Pancreas (tissue), 10 donors: ENCODE data around the gene ALDH1A1. TPM values are rescaled to one million over a fixed set of nuclear protein-coding genes. Genes with fewer than 3 reads are reported as not detected.

Source experiments
- ATAC-seq, 4 donors: fragments of 200-7000 bp; cut with Tn5 transposase; one replicate each; pipeline versions ENCODE4 v1.8.0 to v1.9.1; 2020; ENCODE audit warnings: mild to moderate bottlenecking in 4 of 4, moderate library complexity in 4 of 4
- DNase-seq, 6 donors: peaks; one replicate each; pipeline ENCODE4 v3.0.0-alpha.2; 2020
- FAIRE-seq: peaks from 2 replicates; lab custom pipeline; 2012; peaks lifted over from hg19 to GRCh38; lab: Jason Lieb, UNC
- H3K27ac ChIP-seq, 4 donors: fragments of 200-600 bp; sonication (generic); 1 replicate in 3 of 4; 2 replicates in 1 of 4; pipeline versions ENCODE4 v1.5.0 to v1.8.0; 2020
- H3K27me3 ChIP-seq, 4 donors: fragments of 200-600 bp; one replicate each; pipeline ENCODE4 v1.8.0; 2021
- H3K36me3 ChIP-seq, 3 donors: fragments of 200-600 bp; sonication (generic) in 1 of 3; one replicate each; pipeline versions ENCODE4 v1.5.0 to v1.8.0; 2020 to 2021
- H3K4me1 ChIP-seq, 3 donors: fragments of 200-600 bp; one replicate each; pipeline ENCODE4 v1.8.0; 2021
- H3K4me3 ChIP-seq, 4 donors: fragments of 200-600 bp; sonication (generic) in 2 of 4; one replicate each; pipeline versions ENCODE4 v1.5.0 to v1.8.0; 2020 to 2021
- H3K9me3 ChIP-seq, 4 donors: fragments of 200-600 bp; one replicate each; pipeline ENCODE4 v1.8.0; 2021
- WGBS, 2 donors: extraction: QIAGEN DNeasy Blood & Tissue Kit; methylation state at CpG; one replicate each; pipeline ENCODE4 v1.1.7; 2013; 5-methylcytosine and 5-hydroxymethylcytosine counted together
- intact Hi-C, 3 donors: fragments of 100-400 bp; cut with DNase I; formaldehyde crosslinking; loops; one replicate each; pipeline versions ENCODE4 v1.11.1 to v1.14.2; 2022
- polyA plus RNA-seq, 2 donors: library from polyadenylated mRNA; stranded (reverse); fragments of 200-250 nt; gene quantifications; one replicate each; pipeline ENCODE4 v1.2.3, GENCODE V29; 2013
- total RNA-seq, 6 donors: library from RNA; stranded (reverse); fragmentation: NEBNext Ultra II Directional in 4 of 6; extraction: Animal tissue kit (Norgen Biotek cat#: 25700) in 4 of 6; gene quantifications; one replicate each; pipeline versions ENCODE4 v1.2.1 to v1.2.4, GENCODE V29; 2021 to 2023
- TF ChIP-seq, protein P1 (sequence below), 4 donors: fragments of 200-600 bp; sonication (generic) in 3 of 4; IDR thresholded peaks; one replicate each; pipeline versions ENCODE4 v1.5.0 to v1.8.0; 2021; ENCODE audit warnings: antibody characterized with exemption in 4 of 4
- donor health status: healthy with polysubstance abuse.
- donor health status: DM: no; HTN: no; CAD: no; lungs with moderate emphysema.
- donor health status: DM: no; HTN: no; CAD: no.
- donor health status: control.
- donor health status: control.
- donor health status: Bipolar disorder and iron deficiency.
- donor health status: DM: yes; HTN: yes; CAD: no.
- donor health status: DM: no; HTN: no; CAD: no.
- donor health status: DM: no; HTN: no; CAD: no.
- donor health status: DM: yes; HTN: yes; CAD: no.

ALDH1A1 gene
- total and polyA plus RNA-seq, 8 donors, result 141 to 275 (median 176) TPM

GRCh38 chr9:72893437-72893836 is 59.4 kb downstream of the ALDH1A1 start:
- H3K27ac ChIP-seq, result no peak overlapping the region
- H3K9me3 ChIP-seq, result no peaks in the 10 kb centered on the region
- no peak overlapping the region for H3K4me3 ChIP-seq
- TF ChIP-seq, protein P1, sequence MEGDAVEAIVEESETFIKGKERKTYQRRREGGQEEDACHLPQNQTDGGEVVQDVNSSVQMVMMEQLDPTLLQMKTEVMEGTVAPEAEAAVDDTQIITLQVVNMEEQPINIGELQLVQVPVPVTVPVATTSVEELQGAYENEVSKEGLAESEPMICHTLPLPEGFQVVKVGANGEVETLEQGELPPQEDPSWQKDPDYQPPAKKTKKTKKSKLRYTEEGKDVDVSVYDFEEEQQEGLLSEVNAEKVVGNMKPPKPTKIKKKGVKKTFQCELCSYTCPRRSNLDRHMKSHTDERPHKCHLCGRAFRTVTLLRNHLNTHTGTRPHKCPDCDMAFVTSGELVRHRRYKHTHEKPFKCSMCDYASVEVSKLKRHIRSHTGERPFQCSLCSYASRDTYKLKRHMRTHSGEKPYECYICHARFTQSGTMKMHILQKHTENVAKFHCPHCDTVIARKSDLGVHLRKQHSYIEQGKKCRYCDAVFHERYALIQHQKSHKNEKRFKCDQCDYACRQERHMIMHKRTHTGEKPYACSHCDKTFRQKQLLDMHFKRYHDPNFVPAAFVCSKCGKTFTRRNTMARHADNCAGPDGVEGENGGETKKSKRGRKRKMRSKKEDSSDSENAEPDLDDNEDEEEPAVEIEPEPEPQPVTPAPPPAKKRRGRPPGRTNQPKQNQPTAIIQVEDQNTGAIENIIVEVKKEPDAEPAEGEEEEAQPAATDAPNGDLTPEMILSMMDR (IDR thresholded peaks at IDR 0.05), result no peak
- WGBS, 2 donors, result 92 to 100% methylated on average over 1 of the region's 1 CpG
- no peaks in the 10 kb centered on the region for H3K4me1 ChIP-seq
- DNase-seq (no peak), FAIRE-seq (no peak), ATAC-seq (no peak)
- H3K27me3 ChIP-seq, result no peaks in the 10 kb centered on the region
- intact Hi-C loops, result no loop called here
- no peaks in the 10 kb centered on the region for H3K36me3 ChIP-seq

GRCh38 chr9:72891043-72891442 is 61.8 kb downstream of the ALDH1A1 start:
- H3K36me3 ChIP-seq, result no peaks in the 10 kb centered on the region
- H3K27ac ChIP-seq, result no peak overlapping the region
- no peaks in the 10 kb centered on the region for H3K9me3 ChIP-seq
- intact Hi-C loops, result no loop called here
- 75 to 81% methylated on average over 2 of the region's 2 CpGs for WGBS, 2 donors
- TF ChIP-seq, protein P1 (IDR thresholded peaks at IDR 0.05), result no peak
- H3K4me1 ChIP-seq, result no peaks in the 10 kb centered on the region
- DNase-seq (no peak), FAIRE-seq (no peak), ATAC-seq (no peak)
- no peaks in the 10 kb centered on the region for H3K27me3 ChIP-seq
- no peak overlapping the region for H3K4me3 ChIP-seq

GRCh38 chr9:72888943-72889342 is 63.9 kb downstream of the ALDH1A1 start:
- intact Hi-C loops, result no loop called here
- WGBS, 2 donors, result 93 to 97% methylated on average over 2 of the region's 2 CpGs

GRCh38 chr9:72888067-72888466 is 64.8 kb downstream of the ALDH1A1 start:
- DNase-seq (no peak), ATAC-seq (no peak), FAIRE-seq (no peak)
- WGBS, 2 donors, result 89 to 93% methylated on average over 2 of the region's 2 CpGs
- no peak overlapping the region for H3K27ac ChIP-seq
- no peaks in the 10 kb centered on the region for H3K27me3 ChIP-seq
- no peaks in the 10 kb centered on the region for H3K4me1 ChIP-seq
- intact Hi-C loops, result no loop called here
- TF ChIP-seq, protein P1 (IDR thresholded peaks at IDR 0.05), result no peak
- no peaks in the 10 kb centered on the region for H3K9me3 ChIP-seq
- no peak overlapping the region for H3K4me3 ChIP-seq
- no peaks in the 10 kb centered on the region for H3K36me3 ChIP-seq

More at GRCh38 chr9:72888943-72889342, 63.9 kb downstream of the ALDH1A1 start:
- H3K9me3 ChIP-seq, result no peaks in the 10 kb centered on the region
- no peak overlapping the region for H3K27ac ChIP-seq
- ATAC-seq (no peak), DNase-seq (no peak), FAIRE-seq (no peak)
- H3K27me3 ChIP-seq, result no peaks in the 10 kb centered on the region
- H3K4me1 ChIP-seq, result no peaks in the 10 kb centered on the region
- no peaks in the 10 kb centered on the region for H3K36me3 ChIP-seq
- no peak overlapping the region for H3K4me3 ChIP-seq
- TF ChIP-seq, protein P1 (IDR thresholded peaks at IDR 0.05), result no peak

DNA sequence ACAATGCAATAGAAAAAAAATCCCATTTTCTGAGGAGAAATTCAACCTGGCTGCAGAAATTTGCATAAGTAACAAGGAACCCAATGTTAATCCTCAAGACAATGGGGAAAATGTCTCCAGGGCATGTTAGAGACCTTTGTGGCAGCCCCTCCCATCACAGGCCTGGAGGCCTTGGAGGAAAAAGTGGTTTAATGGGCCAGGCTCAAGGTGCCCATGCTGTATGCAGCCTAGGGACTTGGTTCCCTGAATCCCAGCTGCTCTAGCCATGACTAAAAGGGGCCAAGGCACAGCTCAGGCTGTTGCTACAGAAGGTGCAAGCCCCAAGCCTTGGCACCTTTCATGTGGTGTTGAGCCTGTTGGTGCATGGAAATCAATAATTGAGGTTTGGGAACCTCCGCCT is 66.5 kb downstream of the ALDH1A1 start:
- H3K27me3 ChIP-seq, result no peaks in the 10 kb centered on the region
- intact Hi-C loops, result no loop called here
- ATAC-seq, result no peak
- no peaks in the 10 kb centered on the region for H3K36me3 ChIP-seq
- no peak for DNase-seq
- no peaks in the 10 kb centered on the region for H3K9me3 ChIP-seq
- no peak overlapping the region for H3K4me3 ChIP-seq
- WGBS, 2 donors, result 94 to 100% methylated on average over 1 of the region's 1 CpG
- no peak overlapping the region for H3K27ac ChIP-seq
- no peaks in the 10 kb centered on the region for H3K4me1 ChIP-seq
- TF ChIP-seq, protein P1 (IDR thresholded peaks at IDR 0.05), result no peak
- no peak for FAIRE-seq
